NCI-H1092 treated with DMSO at 0.1 percent for 48 hours (cell line): ENCODE measurements around the gene SLC5A11.
"Not testable (repeated sequence)": the region's sequence is repeated elsewhere in the genome, so short reads cannot be mapped to it uniquely, and the experiment has no call there.

Experiments
- DNase-seq: peaks from one replicate; lab custom pipeline; 2025; lab: John Stamatoyannopoulos, UW

Gene SLC5A11, protein sequence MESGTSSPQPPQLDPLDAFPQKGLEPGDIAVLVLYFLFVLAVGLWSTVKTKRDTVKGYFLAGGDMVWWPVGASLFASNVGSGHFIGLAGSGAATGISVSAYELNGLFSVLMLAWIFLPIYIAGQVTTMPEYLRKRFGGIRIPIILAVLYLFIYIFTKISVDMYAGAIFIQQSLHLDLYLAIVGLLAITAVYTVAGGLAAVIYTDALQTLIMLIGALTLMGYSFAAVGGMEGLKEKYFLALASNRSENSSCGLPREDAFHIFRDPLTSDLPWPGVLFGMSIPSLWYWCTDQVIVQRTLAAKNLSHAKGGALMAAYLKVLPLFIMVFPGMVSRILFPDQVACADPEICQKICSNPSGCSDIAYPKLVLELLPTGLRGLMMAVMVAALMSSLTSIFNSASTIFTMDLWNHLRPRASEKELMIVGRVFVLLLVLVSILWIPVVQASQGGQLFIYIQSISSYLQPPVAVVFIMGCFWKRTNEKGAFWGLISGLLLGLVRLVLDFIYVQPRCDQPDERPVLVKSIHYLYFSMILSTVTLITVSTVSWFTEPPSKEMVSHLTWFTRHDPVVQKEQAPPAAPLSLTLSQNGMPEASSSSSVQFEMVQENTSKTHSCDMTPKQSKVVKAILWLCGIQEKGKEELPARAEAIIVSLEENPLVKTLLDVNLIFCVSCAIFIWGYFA

DNA sequence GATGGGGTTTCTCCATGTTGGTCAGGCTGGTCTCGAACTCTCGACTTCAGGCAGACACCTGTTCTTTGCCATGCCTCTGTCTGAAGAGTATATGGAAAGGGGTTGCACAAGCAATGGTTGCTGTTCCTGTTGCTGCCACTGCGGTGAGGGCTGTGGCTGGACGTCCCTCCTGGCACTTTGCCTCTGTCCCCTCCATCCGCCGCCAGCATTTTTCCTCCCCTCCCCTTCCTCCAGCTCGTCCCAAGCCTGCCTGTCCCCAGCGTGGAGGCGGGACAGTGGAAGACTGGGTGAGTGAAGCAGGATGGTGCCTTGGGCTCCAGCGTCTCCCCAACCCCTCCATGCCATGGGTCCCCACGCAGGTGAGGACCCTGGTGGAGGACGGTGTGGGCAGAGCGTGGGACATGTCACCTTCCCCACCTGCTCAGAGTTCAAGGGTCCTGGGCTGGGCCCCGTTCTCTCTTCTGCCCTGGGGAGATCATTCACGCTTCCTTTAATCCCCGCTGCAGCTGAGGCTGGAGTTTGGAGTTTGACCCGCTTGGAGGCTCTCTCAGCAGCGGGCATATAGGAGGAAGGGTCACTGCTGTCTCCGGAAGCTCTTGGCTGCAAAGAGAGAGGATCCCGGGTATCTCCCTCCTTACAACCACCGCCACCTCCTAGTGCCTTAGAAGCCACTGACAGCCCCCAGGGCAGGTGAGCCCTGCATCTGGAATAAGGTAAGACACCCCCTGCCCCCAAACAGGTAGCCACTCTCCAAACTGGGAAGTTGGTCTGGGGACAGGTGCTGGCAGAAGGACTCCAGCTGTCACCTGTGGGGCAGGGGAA lies at the start of gene SLC5A11:
TSS of gene SLC5A11 (plus strand) at position 238 of the 822 bp plus-strand sequence. CDS start 12,681 bp downstream, outside the sequence.
- DNase-seq = no peak

DNA sequence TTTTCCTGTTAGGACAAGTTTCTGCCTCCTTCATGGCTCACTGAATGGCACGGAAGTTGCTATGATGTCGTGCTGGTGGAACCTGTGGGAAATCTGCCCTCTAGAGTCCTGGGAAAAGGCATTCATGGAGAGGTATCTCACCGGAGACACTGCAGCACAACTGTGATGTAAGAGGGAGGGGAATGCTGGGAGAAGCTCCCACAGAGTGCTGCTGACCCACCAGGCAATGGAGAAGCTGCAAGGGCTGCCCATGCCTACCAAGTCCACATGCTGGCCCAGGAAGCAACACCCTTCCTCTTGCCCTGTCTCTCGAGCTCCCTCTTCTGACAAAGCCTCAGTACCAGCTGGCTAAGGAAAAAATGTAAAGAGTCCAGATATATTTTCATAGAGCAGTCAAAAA lies 45.2 kb upstream of the SLC5A11 start:
- DNase-seq = no peak

DNA sequence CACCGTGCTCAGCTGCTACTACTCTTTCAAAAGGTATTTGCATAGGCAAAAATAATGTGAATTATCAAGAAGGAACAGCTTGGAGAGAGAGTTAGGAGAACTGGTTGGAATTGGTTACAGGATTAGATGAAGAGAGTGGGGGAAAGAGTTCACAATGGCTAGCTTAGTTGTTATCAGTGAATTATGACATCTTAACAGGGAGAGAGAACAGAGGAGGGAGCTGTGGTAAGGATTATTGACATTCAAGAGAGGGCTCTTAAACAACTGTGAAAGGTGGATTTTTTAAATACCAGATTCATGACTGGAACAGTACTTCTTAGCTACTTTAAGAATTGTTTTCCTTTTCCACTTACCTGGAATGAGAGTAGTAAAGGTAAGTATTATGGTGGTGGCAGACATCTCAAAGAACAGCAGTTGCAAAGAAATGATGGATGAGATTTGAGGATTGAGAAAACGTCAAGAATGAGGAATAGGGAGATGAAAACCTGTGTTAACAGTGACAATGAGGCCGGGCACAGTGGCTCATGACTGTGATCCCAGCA lies 43.9 kb upstream of the SLC5A11 start:
- no peak for DNase-seq

DNA sequence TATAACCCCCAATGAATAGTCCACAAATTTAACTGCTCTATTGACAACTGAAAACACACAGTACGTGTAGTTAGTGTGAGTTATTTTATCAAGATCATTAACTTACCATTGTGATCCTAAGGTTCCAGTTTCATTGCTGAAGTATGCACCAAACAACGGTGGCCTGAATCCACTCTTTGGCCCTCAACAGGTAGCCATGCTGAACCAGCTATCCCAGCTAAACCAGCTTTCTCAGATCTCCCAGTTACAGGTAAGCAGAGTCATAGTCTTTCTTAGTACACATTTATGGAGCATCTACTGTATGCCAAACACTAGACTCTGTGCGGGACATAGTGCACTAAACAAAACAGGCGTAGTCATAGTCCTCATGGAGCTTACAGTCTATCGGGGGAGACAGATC lies 40.3 kb upstream of the SLC5A11 start:
- no peak for DNase-seq

DNA sequence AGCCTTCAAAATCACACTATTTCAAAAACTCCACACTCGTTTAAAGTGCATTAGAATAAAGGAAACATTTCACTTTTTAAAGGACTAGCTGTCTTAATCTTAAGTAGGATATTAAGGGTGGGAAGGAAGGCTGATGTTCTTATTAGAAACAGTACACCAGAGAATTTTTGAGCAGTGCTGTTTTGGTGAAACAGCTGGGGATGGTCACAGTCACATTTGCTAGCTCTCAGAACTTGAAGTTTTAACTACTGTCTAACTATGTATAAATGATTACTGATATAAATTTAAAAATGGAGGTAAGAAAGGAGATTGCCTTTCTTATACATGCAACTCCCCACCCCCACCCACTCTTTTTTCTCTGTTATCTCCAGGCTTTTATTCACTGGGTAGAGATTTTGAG lies 38.5 kb upstream of the SLC5A11 start:
- DNase-seq = no peak

DNA sequence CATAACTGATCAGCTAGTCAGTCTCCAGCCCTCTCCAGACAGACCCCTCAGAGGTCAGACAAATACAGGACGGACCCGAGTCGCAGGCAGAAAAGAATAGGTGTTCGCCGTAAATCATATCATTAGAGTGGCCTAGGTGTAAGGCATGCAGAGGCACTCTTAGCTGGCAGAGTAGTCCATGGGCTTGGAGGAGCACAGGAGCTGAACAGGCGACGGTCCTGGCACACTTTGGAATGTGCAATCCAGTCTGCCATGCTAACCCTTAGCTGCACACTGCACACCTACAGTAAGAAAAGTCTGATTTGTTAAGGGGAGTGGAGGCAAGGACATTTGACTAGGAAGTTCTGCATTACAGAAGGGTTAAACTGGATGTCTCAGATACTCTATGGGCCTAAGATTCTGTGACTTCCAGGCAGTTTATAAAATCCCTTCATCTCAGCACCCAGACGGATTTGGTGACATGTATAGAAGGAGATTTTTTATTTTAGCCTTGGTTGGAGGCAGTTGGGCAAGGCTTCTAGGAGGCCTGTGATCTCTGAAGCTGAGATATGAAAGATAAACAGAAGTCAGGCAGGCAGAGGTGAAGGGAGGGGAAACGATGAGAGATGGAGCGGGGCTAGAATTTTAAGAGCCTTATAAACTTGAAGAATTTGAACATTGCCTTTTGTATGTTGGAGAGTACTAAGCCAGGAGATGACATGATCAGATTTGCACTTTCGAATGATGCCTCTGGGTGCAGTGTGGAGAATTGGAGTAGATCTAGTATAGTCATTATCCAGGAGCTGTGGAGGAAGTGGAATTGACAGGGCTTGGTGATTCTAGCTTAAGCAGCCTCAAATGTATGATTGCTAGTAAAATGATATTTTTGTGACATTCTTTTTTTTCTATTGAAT lies 34.6 kb upstream of the SLC5A11 start:
- DNase-seq = no peak

DNA sequence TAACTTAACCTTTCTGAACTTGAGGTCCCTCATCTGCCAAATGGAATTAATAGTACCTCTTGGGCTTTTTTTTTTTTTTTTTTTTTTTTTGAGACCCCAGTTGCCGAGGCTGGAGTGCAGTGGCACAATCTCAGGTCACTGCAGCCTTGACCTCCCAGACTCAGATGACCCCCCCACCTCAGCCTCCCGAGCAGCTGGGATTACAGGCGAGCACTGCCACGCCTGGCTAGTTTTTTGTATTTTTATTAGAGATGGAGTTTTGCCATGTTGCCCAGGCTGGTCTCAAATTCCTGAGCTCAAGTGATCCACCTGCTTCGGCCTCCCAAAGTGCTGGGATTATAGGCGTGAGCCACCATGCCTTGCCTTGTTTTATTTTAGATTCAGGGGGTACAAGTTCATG lies 33.0 kb upstream of the SLC5A11 start:
- DNase-seq = not testable (repeated sequence)

DNA sequence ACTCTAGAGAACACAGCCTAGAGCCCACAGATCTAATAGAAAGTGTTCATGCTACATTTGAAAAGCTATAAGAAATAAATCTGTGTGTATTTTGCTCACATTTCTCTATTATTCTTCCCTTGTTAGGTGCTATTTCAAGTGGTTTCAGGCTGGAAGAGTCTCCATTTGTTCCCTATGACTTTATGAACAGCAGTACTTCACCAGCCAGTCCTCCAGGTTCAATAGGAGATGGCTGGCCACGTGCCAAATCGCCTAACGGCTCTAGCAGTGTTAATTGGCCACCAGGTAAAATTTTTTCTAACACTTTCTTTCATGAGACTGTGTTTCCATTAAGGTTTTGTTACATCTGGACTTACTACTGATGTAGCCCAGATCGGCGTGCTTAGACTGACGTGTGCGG lies 30.7 kb upstream of the SLC5A11 start:
- DNase-seq = peak; percentile 36

DNA sequence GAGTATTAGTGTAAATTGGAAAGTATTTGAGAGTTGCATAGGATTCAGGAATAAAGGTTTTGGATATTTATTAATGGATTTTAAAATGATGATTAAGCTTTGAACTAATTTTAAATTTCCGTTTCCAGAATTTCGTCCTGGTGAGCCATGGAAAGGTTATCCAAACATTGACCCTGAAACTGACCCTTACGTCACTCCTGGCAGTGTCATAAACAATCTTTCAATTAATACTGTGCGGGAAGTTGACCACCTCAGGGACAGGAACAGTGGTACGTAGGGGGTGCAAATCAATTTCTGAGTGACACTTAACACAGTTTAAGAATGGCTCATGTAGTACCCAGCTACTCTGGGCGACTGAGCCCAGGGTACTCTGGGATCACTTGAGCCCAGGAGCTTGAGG lies 29.1 kb upstream of the SLC5A11 start:
- no peak for DNase-seq

DNA sequence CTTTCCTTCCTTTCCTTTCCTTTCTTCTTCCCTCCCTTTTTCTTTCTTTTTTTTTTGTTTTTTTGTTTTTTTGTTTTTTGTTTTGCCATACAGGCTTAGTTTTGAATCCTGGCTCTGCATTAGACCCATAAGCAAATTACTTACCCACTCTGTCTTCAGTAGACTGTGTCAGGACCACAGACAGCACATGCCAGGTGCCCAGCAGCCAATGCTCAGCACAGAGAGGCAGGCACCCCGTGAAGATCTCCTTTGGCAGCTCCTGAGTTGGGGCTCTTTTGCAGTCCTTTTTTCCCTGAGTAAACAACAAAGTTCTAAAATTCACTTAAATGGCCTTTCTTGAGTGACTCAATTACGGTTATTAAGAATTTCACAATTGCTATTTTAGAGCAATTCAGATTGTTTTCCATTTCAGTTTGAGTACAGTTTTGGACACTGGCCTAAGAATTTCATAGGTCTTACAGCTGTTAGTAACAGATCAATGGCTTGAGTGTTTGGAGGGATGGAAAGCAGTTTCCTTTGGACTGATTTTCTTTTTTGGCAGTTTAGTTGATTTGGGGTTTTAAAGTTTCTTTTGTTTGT lies 26.2 kb upstream of the SLC5A11 start:
- DNase-seq = no peak

DNA sequence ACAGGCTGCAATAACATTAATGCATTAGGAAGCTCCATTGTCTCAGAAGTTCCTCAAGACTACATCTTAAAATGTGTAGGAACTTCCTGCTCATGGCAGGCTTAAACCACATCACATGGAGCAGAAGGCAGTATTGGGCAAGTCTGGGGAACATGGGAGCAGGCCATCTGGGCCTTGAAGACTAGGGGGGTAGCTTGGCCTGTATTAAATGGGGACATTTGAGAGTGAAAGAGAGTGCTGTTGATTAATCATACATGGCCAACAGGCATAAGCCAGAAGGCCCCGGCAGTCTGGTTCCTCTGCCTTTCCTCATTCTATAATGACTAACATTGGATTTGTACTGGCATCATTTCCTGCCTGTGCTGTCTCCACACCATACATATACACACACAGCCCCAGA lies 25.2 kb upstream of the SLC5A11 start:
- no peak for DNase-seq

DNA sequence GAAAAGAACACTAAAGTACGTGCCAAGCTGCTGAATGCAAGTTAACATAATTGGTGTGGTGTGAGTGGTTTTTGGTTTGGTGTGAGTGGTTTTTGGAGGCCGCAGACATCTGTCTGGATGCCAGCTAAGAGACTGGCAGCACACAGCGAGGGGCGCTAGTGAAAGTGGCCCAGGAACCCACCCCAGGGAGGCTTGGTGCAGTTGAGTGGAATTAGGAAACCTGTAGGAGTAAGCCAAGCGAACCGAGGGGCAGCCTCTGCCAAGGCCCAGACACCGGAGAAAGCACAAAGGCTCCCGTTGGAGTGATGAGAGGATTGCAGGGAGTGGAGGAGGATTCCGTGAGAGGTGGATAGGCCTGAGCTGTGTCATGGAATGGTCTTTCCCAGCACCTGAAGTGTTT lies 24.6 kb upstream of the SLC5A11 start:
- no peak for DNase-seq

DNA sequence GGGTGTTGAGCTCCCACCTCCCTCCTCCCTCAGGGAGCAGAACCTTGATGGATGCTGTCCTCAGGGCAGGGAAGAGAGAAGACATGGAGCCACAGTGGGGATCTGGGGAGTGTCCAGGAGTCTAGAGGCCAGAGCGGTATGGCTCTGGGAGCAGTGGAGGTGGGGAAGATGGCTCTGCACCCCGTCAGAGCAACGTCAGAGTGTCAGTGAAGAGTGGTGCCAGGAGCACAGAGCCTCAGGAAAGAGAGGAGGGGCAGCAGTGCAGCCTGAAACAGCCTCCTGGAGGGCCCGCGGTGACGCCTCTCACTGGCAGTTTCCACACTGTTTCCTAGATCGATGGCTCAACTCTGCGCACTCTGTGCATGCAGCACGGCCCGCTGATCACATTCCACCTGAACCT lies 23.2 kb upstream of the SLC5A11 start:
- no peak for DNase-seq

DNA sequence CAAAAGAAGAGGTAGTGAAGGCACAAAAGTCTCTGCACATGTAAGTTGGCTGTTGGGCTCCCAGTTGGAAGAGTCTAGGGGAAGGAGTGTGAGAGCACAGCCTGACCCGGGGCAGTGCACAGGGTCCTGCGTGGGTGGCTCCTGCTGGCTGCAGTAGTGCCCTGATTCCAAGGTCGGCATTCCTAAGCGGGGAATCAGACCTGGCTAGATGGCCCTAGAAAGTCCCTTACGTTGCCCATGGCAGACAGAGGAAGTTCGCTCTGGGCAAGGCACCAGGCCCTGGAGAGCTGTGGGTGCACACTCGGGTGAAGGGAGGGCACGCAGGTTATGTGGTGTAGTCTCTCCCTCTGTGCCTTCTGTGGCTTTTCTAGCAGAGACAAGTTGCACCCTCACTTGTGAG lies 22.8 kb upstream of the SLC5A11 start:
- no peak for DNase-seq

DNA sequence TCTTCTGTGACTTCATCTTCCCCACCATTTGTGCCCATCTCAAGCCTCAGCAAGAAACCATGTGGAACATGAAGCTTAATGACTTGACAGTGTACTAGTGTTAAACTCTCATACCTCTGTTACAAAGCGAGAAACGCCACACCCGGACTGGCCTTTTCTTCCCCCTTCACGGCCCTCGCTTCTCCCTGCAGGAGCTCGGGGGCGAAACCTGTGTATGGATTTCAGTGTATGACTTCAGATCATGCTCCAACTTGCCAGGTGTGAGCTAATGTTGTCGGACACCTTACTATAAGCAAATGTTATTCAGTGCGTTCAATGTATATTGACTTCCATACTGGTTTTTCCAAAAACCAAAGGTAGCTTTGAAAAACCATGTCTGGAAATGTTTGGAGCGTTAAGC lies 20.1 kb upstream of the SLC5A11 start:
- no peak for DNase-seq

DNA sequence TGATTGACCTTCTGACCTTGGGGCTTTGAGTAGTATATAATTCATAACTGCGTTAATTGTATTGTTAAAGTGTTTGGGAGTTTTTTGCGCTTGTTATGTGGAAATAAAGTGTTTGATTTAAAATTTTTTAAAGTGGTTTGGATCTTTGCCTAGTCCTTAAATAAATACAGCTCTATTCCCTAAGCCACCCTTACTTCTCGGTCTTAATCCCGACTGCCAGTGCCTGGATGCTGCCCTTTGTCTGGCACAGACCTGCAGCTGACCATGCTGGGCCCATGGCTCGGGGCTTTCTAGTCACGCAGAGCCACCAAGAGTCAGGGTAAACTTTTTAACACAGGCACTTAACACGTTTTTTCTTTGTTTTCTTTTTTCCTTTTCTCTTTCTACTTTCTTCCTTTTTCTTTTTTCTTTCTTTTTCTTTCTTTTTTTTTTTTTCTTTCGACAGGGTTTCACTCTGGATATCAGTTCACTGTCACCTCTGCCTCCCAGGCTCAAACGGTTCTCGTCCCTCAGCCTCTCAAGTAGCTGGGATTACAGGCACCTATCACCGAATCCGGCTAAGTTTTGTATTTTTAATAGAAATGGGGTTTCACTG lies 19.6 kb upstream of the SLC5A11 start:
- peak; percentile 31 for DNase-seq

DNA sequence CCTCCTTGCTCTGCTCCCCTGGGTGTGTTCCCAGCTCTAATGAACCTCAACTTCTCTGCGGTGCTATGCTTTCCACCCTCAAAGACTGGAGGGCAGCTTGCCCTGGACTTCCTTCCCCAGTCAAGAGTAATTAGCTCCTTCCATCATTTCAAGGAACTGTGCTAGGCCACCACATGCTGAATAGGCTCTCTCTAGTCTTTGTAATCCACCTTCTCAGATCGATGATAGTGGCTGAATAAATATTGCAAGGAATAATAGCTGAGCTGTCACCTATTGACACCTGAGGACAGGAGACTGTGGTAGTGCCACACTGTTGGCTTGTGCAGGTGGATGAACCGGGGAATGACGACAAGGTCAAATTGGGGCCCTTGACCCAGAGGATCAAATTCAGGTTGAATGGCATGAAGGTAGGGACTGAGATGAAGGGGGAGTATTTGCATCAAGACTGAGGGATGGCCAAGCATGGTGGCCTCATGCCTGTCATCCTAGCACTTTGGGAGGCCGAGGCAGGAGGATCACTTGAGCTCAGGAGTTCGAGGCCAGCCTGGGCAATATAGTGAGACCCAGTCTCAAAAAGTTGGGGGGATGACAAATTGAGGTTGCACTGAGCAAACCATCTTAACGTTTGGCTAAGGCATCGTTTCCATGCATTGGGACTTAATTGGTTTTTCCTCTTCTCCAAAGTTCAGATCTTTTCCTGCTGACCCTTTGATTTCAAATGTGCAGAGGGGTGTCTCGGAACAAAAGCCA lies 18.8 kb upstream of the SLC5A11 start:
- DNase-seq = no peak

DNA sequence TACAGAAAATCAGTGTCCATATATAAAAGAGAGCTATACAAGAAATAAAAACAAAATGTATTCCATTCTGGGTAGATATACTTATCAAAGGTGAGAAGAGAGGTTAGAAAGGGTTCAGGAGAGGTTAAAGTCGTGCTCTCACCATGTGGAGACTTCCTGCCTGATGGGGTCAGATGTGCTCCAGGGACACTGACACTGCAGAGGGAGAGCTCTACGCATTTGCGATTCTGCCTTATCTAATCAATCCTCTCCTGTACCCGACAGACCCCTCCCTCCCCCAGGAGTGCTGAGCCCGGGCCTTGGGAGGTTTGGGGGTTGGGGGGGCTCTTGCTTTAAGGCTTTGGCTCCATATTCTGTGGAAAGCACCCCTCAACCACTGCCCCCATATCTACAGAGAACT lies 16.6 kb upstream of the SLC5A11 start:
- DNase-seq = no peak

DNA sequence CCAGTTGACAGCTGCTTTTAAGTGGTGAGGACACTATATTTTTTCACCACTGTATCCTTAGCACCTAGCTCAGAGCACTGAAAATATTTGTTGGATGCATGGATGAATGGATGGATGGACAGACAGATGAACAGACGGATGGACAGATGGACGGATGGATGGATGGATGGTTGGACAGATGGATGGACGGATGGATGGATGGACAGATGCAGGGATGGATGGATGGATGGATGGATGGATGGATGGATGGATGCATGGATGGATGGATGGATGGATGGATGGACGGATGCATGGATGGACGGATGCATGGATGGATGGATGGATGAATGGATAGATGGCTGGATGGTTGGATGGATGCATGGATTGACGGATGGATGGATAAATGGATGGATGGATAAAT lies 12.4 kb upstream of the SLC5A11 start:
- no peak for DNase-seq
